Measurements from ENCODE around the gene TTC34.

Gene TTC34

DNA sequence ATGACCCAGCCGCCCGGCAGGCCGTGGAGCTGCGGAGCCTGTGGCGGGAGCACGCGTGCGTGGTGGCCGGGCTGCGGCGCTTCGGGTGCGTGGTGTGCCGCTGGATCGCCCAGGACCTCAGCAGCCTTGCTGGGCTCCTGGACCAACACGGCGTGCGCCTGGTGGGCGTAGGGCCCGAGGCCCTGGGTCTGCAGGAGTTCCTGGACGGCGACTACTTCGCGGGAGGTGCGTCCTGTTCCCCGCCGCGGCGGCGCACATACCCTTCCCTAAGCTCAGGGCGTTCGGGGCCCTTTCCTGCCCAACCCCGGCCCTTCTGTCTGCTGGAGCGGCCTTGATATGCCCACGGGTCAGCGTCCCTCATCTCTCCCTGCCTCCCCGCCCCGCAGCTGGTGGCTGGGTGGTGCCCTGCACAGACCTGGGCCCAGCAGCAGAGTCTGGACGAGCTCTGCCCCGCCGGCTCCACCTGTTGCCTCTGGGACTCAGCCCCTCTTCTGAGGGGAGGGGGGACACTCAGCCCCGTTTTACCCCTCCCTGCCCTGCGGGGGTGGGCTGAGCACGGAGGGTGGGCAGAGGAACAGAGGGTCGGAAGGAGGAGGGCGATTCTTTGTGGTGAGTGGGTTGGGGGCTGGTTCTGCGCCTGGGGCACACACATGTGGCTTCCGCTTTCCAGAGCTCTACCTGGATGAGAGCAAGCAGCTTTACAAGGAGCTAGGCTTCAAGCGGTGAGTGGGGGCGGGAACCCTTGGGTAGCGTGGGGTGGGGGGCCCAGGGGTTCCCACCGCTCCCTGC, 214.2 kb downstream of the TTC34 start:
- peak in 1 of 2 experiments; percentile 72 for DNase-seq

DNA sequence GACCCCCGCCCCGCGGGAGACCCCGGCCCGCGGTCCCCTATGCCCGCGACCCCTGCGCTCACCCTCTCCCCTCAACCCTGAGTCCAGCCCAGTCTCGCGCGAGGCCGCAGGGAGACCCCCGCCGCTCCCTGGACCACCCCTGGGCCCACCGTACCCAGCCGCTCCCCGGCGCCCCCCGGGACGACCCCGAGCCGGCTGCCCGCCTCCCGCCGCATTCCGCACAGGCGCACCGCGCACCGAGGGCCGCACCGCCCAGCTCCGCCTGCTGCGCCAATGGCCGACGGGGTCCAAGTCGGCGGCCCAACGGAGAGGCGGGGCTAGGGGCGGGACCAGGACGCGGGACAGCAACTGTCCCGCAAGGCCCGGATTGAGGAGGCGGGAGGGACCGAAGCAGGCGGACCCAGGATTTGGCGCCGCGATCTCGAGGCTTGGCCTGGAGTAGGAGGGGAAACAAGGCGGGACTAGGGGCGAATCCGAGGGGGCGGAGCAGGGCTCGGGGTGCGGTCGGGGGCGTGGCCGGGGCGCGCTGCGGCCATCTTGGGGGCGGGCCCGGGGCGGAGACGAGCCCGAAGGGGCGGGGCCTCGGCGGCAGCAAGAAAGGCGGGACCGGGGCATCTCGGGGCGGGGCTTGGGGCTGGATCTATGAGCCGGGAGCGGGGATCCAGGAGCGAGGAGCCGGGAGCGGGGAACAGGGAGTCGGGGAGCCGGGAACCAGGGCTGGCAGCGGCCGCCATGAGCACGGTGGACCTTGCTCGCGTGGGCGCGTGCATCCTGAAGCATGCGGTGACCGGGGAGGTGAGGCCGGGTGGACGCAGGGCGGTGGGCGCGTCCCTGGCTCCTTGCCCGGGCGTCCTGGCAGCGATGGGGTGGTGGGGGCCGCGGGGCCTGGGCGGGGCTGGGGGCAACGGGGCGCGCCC, 215.1 kb downstream of the TTC34 start, which contains the start of gene PRXL2B:
Gene PRXL2B (plus strand): TSS at position 624 of the 917 bp plus-strand sequence. CDS start 109 bp downstream, at position 733.
- DNase-seq: peak; percentile 85 to 97

Measured in NCI-H526 (cell line).